Stimulated activated CD8-positive, alpha-beta memory T cell treated with anti-CD3 and anti-CD28 coated beads, Interleukin-7, amount 100 ng/mL, for 4 hours (primary cell): ENCODE results near the gene FGF21.
"Not testable (repeated sequence)": the region's sequence is repeated elsewhere in the genome, so short reads cannot be mapped to it uniquely, and the experiment has no call there.

Source experiments
- DNase-seq, 2 donors: peaks; one replicate each; pipeline ENCODE4 v3.0.0-alpha.2; 2020; ENCODE audit warnings: low read depth in 2 of 2

Gene FGF21

GRCh38 chr19:48751845-48752495 lies 3.4 kb upstream of the FGF21 start:
- no peak for DNase-seq

DNA sequence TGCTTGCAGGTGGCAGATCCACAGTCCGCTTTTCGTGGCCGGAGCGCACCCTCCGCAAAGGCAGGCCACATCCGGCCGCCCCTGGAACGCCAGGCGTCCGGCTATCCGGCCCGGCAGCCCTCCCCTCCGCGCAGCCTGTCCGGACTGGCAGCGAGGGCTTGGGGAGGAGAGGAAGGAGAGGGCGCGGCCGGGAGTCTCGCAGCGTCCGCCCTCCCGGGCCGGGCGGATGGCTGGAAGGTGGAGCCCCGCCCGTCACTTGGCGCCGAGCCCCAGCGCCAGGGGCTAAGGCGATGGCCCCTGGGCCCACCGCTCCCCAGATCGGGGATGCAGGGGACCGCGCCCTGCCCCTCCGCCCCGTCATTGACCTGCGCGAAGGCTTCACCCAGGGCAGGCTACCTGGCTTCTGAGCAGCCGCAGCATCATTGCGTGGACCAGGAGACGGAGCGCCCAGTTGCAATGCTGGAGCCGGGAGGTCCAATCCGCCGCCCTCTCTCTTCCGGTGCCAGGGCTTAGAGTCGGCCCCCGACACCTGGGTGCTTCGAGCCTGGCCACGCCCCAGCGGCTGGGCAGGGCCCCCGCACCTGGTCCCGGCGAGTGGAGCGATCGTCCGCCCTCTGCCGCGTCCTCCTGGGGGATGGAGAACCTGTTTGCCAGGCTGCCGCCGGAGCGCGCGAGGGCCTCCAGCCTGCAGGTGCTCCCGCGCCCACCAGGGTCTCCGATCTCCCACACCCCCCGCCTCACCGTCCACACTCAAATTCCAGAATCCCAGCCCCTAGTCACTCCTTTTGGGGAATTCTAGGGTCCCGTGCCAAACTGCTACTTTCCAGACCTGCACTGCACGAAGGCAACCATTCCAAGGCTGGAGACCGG lies 2.6 kb upstream of the FGF21 start, which contains the start of gene FUT1:
TSS of gene FUT1 (minus strand) at position 146 of the 870 bp plus-strand sequence. CDS start 1,360 bp downstream, outside the sequence.
- no peak for DNase-seq

DNA sequence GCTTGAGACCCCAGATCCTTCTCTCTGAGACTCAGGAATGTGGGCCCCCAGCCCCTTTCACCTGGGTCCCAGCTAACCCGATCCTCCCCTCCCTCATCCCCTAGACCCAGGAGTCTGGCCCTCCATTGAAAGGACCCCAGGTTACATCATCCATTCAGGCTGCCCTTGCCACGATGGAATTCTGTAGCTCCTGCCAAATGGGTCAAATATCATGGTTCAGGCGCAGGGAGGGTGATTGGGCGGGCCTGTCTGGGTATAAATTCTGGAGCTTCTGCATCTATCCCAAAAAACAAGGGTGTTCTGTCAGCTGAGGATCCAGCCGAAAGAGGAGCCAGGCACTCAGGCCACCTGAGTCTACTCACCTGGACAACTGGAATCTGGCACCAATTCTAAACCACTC lies 463 bp downstream of the FGF21 start:
- no peak for DNase-seq

- no peak for DNase-seq
Observed at GRCh38 chr19:48756212-48756611, 888 bp downstream of the FGF21 start.

- no peak for DNase-seq
Observed at GRCh38 chr19:48756686-48757085, 1.4 kb downstream of the FGF21 start.

GRCh38 chr19:48757089-48757675 lies 1.9 kb downstream of the FGF21 start:
- no peak for DNase-seq

DNA sequence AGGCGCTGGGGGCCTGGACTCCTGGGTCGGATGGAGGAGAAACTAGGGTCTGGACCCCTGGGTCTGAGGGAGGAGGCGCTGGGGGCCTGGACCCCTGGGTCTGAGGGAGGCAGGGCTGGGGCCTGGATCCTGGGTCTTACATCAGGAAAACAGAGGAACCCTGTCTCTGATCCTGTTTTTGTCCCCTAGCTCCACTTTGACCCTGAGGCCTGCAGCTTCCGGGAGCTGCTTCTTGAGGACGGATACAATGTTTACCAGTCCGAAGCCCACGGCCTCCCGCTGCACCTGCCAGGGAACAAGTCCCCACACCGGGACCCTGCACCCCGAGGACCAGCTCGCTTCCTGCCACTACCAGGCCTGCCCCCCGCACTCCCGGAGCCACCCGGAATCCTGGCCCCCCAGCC lies 2.4 kb downstream of the FGF21 start:
- no peak for DNase-seq

GRCh38 chr19:48760504-48761205 lies 5.3 kb downstream of the FGF21 start:
- no peak for DNase-seq

GRCh38 chr19:48765816-48766215 lies 10.5 kb downstream of the FGF21 start:
- DNase-seq: not testable (repeated sequence)

DNA sequence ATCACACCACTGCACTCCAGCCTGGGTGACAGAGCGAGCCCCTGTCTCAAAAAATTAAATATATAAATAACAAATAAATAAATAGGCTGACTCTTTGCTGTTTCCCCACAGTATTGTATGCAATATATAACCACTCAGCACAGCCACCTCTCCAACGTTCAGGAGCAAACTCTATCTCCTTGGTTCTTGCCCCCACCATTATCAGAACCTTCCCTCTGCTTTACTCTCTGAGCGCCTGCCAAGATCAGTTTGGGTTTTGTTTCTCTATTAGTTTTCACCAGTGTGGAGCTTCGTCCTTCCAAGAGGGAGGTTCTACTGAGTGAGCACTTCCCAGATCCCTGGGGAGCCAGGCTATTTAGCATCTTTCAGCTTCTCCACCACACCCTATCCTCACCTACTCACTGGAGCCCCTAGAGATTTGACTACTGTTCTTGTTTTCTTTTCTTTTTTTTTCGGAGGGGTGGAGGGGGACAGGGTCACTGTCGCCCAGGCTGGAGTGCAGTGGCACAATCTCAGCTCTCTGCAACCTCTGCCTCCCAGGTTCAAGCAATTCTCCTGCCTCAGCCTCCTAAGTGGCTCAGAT lies 12.9 kb downstream of the FGF21 start:
- not testable (repeated sequence) for DNase-seq

GRCh38 chr19:48768994-48769713 lies 13.8 kb downstream of the FGF21 start:
- no peak for DNase-seq

GRCh38 chr19:48770266-48770665 lies 14.9 kb downstream of the FGF21 start:
- no peak for DNase-seq

DNA sequence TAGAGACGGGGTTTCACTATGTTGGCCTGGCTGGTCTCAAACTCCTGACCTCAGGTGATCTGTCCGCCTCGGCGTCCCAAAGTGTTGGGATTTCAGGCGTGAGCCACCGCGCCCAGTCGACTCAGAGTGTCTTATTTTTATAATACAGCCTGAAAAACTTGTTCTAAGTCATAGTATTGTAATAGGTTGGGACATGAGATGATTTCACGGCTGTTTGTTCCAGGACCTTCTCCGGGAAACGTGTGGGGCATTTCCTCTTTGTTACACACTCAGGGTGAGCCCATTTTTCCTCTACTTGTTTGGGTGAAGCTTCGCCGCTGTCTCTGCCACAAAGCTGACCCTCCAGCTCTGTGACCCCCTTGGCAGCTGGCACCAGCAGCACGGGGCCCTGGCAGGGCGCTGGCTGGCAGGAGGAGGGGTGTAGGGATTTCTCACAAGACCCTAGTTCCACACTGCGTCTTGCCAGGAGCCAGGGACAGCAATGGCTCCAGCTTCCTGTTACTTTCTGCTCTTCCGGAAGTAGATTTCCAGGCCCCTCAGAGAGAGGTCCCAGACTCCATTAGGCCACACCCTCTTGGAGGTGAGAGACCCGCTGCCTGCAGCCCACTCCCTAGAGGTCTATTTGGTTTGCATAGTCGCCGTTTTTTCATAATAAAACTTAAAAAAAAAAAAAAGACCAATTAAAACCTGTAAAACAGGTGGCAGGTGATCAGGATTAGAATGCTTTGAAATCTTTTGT lies 15.6 kb downstream of the FGF21 start:
- DNase-seq: no peak

- no peak for DNase-seq
Observed at GRCh38 chr19:48772503-48772953, 17.2 kb downstream of the FGF21 start.

DNA sequence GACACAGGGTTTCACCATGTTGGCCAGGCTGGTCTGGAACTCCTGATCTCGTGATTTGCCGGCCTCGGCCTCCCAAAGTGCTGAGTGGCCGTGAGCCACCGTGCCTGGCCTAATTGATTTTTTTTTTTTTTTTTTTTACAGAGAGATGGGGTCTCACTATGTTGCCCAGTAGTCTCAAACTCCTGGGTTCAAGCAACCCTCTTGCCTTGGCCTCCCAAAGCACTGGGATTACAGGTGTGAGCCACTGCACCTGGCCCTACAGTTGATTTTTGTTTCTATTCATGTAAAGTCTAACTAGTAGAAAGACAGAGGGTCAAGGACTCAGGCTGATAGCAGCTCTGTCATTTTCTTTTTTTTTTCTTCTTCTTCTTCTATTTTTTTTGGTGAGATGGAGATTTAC lies 21.8 kb downstream of the FGF21 start:
- no peak for DNase-seq

DNA sequence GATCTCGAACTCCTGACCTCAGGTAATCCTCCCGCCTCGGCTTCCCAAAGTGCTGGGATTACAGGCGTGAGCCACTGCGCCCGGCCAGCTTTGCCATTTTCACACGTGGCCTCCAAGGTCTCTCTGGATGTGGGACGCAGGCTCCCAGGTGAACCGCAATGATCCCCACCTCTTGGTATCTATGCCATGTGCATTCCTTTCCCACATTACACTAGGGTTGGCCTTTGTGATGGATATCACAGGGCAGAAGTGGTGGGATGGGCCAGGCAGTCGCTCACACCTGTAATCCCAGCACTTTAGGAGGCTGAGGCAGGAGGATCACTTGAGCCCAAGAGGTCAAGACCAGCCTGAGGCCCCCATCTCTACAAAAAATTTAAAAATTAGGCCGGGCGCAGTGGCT lies 22.4 kb downstream of the FGF21 start:
- no peak for DNase-seq

- DNase-seq: no peak
Observed at GRCh38 chr19:48779636-48780035, 24.3 kb downstream of the FGF21 start.

DNA sequence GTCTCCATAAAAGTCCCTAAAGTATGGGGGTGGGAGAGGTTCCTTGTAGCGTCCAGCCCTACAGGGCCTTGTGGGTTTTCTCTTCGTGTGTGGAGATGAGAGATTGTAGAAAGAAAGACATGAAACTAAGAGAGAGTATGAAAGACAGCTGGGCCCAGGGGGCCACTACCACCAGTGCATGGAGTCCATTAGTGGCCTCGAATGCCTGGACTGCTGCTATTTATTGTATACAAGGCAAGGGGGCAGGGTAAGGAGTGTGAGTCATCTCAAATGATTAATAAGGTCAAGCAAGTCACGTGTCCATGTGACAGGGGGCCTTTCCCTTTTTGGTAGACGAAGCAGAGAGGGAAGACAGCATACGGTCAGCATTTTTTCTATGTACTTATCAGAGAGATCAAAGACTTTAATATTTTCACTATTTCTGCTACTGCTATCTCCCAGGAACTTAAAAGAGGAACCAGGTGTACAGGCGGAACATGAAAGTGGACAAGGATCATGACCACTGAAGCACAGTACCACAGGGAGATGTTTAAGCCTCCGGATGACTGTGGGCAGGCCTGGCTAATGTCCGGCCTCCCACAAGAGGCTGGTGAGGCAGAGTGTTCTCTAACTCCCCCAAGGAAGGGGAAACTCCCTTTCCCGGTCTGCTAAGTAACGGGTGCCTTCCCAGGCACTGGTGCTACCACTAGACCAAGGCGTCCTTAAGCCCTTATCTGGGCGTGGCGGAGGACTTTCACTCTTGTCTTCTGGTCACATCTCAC lies 25.5 kb downstream of the FGF21 start:
- no peak for DNase-seq

- no peak for DNase-seq
Observed at GRCh38 chr19:48784527-48784926, 29.2 kb downstream of the FGF21 start.
